ENCODE results near the gene DNAH5.
"Not testable (repeated sequence)": the region's sequence is repeated elsewhere in the genome, so short reads cannot be mapped to it uniquely, and the experiment has no call there.

The DNAH5 gene

GRCh38 chr5:13944560-13945199 is at the start of gene DNAH5:
DNAH5 (minus strand) TSS chr5:13944688; CDS start chr5:13944438, 250 bp downstream.
- no peak for DNase-seq (ENCODE audit: low spot score)

- DNase-seq (ENCODE audit: low spot score) = no peak
Measured at GRCh38 chr5:13993926-13994325, 49.4 kb upstream of the DNAH5 start.

GRCh38 chr5:13992795-13993194 is 48.3 kb upstream of the DNAH5 start:
- DNase-seq (ENCODE audit: low spot score) = no peak

- no peak for DNase-seq (ENCODE audit: low spot score)
Measured at GRCh38 chr5:13991365-13991764, 46.9 kb upstream of the DNAH5 start.

- no peak for DNase-seq (ENCODE audit: low spot score)
Measured at GRCh38 chr5:13990896-13991295, 46.4 kb upstream of the DNAH5 start.

- no peak for DNase-seq (ENCODE audit: low spot score)
Measured at GRCh38 chr5:13989832-13990231, 45.3 kb upstream of the DNAH5 start.

- DNase-seq (ENCODE audit: low spot score) = peak; percentile 84
Measured at GRCh38 chr5:13987843-13988464, 43.5 kb upstream of the DNAH5 start.

GRCh38 chr5:13985731-13986418 is 41.4 kb upstream of the DNAH5 start:
- DNase-seq (ENCODE audit: low spot score) = peak; percentile 85

- not testable (repeated sequence) for DNase-seq (ENCODE audit: low spot score)
Measured at GRCh38 chr5:13984888-13985287, 40.4 kb upstream of the DNAH5 start.

- DNase-seq (ENCODE audit: low spot score) = peak; percentile 65
Measured at GRCh38 chr5:13976867-13977830, 32.7 kb upstream of the DNAH5 start.

- no peak for DNase-seq (ENCODE audit: low spot score)
Measured at GRCh38 chr5:13976223-13976622, 31.7 kb upstream of the DNAH5 start.

GRCh38 chr5:13975246-13975645 is 30.8 kb upstream of the DNAH5 start:
- no peak for DNase-seq (ENCODE audit: low spot score)

- DNase-seq (ENCODE audit: low spot score) = no peak
Measured at GRCh38 chr5:13973724-13974123, 29.2 kb upstream of the DNAH5 start.

GRCh38 chr5:13972029-13972428 is 27.5 kb upstream of the DNAH5 start:
- DNase-seq (ENCODE audit: low spot score) = no peak

GRCh38 chr5:13957032-13957645 is 12.7 kb upstream of the DNAH5 start:
- DNase-seq (ENCODE audit: low spot score) = peak; percentile 74

- DNase-seq (ENCODE audit: low spot score) = no peak
Measured at GRCh38 chr5:13956471-13956870, 12.0 kb upstream of the DNAH5 start.

GRCh38 chr5:13955896-13956295 is 11.4 kb upstream of the DNAH5 start:
- no peak for DNase-seq (ENCODE audit: low spot score)

- DNase-seq (ENCODE audit: low spot score) = peak; percentile 21
Measured at GRCh38 chr5:13946111-13946510, 1.6 kb upstream of the DNAH5 start.

GRCh38 chr5:13945271-13945670 is 783 bp upstream of the DNAH5 start:
- no peak for DNase-seq (ENCODE audit: low spot score)

- no peak for DNase-seq (ENCODE audit: low spot score)
Measured at GRCh38 chr5:13943676-13944075, 812 bp downstream of the DNAH5 start.

- DNase-seq (ENCODE audit: low spot score) = no peak
Measured at GRCh38 chr5:13941468-13941867, 3.0 kb downstream of the DNAH5 start.

GRCh38 chr5:13939638-13940037 is 4.8 kb downstream of the DNAH5 start:
- DNase-seq (ENCODE audit: low spot score) = no peak
